Stimulated activated CD8-positive, alpha-beta memory T cell treated with anti-CD3 and anti-CD28 coated beads, Interleukin-7, amount 100 ng/mL, for 4 hours (primary cell): Measurements from ENCODE around the gene TBX4.
"Not testable (repeated sequence)": the region's sequence is repeated elsewhere in the genome, so short reads cannot be mapped to it uniquely, and the experiment has no call there.

ENCODE experiments used
- DNase-seq, 2 donors: peaks; one replicate each; pipeline ENCODE4 v3.0.0-alpha.2; 2020; ENCODE audit warnings: low read depth in 2 of 2

TBX4 gene

GRCh38 chr17:61429274-61429673, 22.9 kb upstream of the TBX4 start:
- no peak for DNase-seq

GRCh38 chr17:61429831-61430230, 22.4 kb upstream of the TBX4 start:
- DNase-seq: not testable (repeated sequence)

- no peak for DNase-seq
Observed at GRCh38 chr17:61431594-61432311, 20.5 kb upstream of the TBX4 start.

- no peak for DNase-seq
Observed at GRCh38 chr17:61436273-61436672, 15.9 kb upstream of the TBX4 start.

GRCh38 chr17:61436995-61437704, 15.1 kb upstream of the TBX4 start:
- DNase-seq: no peak

GRCh38 chr17:61440697-61441096, 11.5 kb upstream of the TBX4 start:
- DNase-seq: no peak

GRCh38 chr17:61441507-61441906, 10.7 kb upstream of the TBX4 start:
- DNase-seq: not testable (repeated sequence)

- no peak for DNase-seq
Observed at GRCh38 chr17:61442136-61442775, 10.0 kb upstream of the TBX4 start.

GRCh38 chr17:61442878-61443474, 9.2 kb upstream of the TBX4 start:
- DNase-seq: no peak

- DNase-seq: no peak
Observed at GRCh38 chr17:61443475-61443882, 8.7 kb upstream of the TBX4 start.

- no peak for DNase-seq
Observed at GRCh38 chr17:61444075-61444474, 8.1 kb upstream of the TBX4 start.

GRCh38 chr17:61444831-61445230, 7.4 kb upstream of the TBX4 start:
- no peak for DNase-seq

GRCh38 chr17:61447358-61447757, 4.9 kb upstream of the TBX4 start:
- no peak for DNase-seq

- DNase-seq: no peak
Observed at GRCh38 chr17:61448042-61448441, 4.2 kb upstream of the TBX4 start.

GRCh38 chr17:61449140-61449539, 3.1 kb upstream of the TBX4 start:
- DNase-seq: not testable (repeated sequence)

GRCh38 chr17:61449707-61450640, 2.2 kb upstream of the TBX4 start:
- no peak for DNase-seq

- DNase-seq: no peak
Observed at GRCh38 chr17:61450641-61451537, 1.3 kb upstream of the TBX4 start.

GRCh38 chr17:61451538-61452300, 503 bp upstream of the TBX4 start:
- DNase-seq: no peak

GRCh38 chr17:61453566-61454380, 1.6 kb downstream of the TBX4 start:
- DNase-seq: no peak
